Measurements from ENCODE around the gene L3MBTL2.
"Not testable (repeated sequence)": the region's sequence is repeated elsewhere in the genome, so short reads cannot be mapped to it uniquely, and the experiment has no call there.

L3MBTL2 gene

GRCh38 chr22:41204992-41205900 lies at the start of gene L3MBTL2:
L3MBTL2 (plus strand) TSS chr22:41205312; CDS start chr22:41205363, 51 bp downstream.
- DNase-seq, result peak; percentile 98

DNA sequence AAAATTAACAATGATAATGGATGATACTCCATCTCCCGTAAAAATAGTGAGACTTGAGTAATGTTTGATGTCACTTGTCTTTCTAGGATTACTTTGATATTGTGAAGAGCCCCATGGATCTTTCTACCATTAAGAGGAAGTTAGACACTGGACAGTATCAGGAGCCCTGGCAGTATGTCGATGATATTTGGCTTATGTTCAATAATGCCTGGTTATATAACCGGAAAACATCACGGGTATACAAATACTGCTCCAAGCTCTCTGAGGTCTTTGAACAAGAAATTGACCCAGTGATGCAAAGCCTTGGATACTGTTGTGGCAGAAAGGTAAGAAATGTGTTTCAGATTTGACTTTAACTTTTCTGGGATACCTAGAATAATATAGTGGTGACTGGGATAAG lies 48.0 kb upstream of the L3MBTL2 start:
- DNase-seq, result no peak

DNA sequence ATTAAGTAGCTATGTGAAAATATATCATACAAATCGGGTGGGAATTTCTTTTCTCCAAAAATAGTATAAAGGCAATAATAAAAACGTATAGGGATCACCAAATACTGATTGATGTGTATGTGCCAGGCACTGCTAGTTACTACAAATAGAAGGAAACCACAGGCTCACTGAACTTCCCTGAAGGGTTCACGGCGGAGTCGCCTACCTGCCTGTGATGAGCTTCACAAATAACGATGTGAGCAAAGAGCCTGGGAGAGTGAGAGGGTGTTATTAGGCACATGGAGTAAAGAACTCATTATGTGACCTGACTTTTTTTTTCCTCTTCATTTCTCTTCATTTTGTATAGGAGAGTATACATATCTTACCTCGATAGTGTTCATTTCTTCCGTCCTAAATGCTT lies 36.0 kb upstream of the L3MBTL2 start:
- no peak for DNase-seq

DNA sequence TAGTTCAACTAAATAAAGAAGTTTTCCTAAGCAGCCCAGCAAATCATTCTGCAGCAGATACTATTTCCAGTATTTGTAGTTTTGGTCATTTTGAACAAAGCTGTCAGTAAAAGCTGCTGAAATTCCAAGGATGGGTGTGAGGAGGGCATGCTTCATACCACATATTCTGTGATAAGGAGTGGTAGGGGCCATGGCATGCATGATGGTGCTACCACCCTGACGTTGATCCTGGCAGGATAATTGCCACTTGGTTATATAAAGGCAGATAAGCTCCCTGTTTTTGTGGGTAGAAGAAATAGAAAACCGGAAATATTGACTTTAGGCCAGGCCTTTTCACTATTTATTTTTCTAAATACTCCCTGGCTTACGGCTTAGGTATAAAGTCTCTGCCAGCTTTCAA lies 33.1 kb upstream of the L3MBTL2 start:
- no peak for DNase-seq

DNA sequence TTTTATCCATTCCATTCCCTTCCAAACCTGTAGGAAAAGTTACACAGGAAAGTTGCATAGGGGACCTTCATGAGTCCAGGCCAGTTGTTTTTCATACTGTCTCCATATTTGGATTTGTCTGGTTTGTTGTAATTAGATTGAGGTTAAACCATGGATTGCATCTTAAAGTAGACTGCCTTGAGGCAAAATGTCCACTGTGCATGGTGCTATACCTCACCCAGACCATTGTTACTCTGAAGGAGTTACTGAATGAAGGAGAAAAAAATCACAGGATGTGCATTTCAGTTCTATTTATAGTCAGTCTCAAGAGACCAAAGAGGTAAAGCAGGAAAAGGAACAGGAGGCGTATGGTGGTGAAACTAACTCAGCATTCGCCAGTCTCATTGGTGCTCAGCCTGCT lies 29.6 kb upstream of the L3MBTL2 start:
- DNase-seq, result no peak

DNA sequence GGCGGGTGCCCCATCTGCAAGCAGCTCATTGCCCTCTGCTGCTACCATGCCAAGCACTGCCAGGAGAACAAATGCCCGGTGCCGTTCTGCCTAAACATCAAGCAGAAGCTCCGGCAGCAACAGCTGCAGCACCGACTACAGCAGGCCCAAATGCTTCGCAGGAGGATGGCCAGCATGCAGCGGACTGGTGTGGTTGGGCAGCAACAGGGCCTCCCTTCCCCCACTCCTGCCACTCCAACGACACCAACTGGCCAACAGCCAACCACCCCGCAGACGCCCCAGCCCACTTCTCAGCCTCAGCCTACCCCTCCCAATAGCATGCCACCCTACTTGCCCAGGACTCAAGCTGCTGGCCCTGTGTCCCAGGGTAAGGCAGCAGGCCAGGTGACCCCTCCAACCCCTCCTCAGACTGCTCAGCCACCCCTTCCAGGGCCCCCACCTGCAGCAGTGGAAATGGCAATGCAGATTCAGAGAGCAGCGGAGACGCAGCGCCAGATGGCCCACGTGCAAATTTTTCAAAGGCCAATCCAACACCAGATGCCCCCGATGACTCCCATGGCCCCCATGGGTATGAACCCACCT lies 28.0 kb upstream of the L3MBTL2 start:
- DNase-seq, result no peak

- no peak for DNase-seq
Observed at GRCh38 chr22:41177622-41178424, 27.3 kb upstream of the L3MBTL2 start.

GRCh38 chr22:41178425-41178975 lies 26.6 kb upstream of the L3MBTL2 start:
- no peak for DNase-seq

DNA sequence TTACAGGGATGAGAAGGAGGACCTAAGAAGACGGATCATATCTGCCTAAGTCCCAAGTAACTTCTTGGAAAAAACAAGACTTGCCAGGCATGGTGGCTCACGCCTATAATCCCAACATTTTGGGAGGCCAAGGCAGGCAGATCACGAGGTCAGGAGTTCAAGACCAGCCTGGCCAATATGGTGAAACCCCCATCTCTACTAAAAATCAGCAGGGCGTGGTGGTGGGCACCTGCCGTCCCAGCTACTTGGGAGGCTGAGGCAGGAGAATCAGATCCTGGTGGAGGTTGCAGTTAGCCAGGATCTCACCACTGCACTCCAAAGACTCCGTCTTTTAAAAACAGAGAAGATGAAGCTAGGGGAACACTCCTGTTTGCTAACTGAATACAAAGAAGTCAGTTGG lies 24.8 kb upstream of the L3MBTL2 start:
- not testable (repeated sequence) for DNase-seq

DNA sequence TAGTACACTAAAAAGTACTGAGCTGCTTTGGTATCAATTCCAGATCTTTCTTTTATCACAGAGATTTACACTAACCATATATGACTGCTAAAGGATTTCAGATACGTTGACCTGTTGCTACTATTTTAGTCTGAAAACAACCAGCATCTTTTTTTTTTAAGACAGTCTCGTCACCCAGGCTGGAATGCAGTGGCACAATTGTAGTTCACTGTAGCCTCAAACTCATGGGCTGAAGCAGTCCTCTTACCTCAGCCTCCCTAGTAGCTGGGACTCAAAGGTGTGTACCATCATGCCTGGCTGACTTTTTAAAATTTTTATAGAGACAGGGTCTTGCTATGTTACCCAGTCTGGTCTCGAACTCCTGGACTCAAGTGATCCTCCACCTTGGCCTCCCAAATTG lies 24.2 kb upstream of the L3MBTL2 start:
- no peak for DNase-seq

- peak; percentile 35 for DNase-seq
Observed at GRCh38 chr22:41181349-41182241, 23.5 kb upstream of the L3MBTL2 start.

GRCh38 chr22:41184679-41185078 lies 20.4 kb upstream of the L3MBTL2 start:
- DNase-seq, result no peak

DNA sequence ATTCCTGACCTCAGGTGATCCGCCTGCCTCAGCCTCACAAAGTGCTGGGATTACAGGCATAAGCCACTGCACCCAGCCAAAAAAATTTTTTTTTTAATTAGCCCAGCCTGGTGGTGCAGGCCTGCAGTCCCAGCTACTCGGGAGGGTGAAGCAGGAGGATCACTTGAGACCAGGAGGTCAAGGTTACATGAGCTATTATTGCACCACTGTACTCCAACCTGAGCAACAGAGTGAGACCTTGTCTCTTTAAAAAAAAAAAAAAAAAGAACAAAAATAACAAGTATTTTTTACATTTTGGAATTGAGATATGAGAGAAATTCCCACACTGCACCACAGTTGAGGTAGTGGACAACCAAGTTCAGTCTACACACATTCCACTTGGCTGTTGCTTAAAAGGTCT lies 13.6 kb upstream of the L3MBTL2 start:
- DNase-seq, result no peak

DNA sequence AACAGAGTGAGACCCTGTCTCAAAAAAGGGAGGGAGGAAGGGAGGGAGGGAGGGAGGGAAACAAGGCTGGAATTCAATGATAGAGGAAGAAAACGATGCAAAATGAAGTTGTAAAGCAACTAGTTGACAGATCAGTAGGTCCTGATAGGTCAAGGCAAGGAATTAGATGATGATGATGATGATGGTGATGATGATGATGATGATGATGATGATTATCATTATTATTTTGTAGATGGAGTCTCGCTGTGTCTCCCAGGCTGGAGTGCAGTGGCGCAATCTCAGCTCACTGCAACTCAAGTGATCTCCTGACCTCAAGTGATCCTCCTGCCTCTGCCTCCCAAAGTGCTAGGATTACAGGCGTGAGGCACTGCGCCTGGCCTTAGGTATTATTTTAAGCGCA lies 11.3 kb upstream of the L3MBTL2 start:
- no peak for DNase-seq

DNA sequence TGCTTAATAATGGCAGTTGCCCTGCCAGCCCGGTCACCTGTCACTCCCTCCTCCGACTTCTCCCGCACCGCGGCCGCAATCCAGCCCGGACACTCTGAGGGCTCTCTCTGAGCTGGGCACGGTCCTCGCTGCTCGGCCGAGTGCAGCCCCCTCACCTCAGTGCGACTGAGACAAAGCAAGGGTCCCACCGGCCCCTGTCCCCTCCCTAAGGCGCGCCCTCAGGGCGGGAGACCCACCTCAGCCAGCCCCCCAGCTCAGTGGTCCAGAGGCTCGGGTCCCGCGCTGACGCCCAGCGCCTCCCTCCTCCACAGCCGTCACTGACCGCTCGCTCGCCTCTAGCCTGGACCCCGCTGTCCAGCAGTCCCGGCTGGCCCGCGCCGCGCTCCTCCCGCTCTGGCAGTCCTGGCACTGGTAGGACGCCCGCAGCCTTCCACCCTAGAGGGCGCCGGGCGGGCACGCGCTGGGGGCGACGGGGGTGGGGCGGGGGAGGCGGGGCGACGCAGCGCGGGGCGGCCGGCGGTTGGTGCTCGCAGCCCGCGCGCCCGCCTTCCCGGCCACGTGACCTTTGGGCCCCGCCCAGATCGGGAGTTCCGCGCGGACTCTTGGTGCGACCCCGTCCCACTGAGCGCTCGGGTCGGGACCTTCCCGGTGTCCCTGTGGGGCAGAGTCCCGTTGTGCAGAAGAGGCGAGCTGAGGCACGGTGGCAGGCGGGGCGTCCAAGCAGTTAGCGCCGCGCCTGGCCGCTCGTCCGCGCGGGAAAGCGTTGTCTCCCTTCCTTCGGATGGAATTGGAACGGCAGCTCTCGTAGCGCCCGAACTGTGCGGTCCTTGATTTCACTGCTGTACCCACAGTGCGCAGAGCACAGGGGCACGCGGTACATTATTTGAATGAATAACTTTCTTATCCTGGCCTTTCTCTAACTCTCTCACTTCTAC lies 7.8 kb upstream of the L3MBTL2 start:
- peak; percentile 86 for DNase-seq

DNA sequence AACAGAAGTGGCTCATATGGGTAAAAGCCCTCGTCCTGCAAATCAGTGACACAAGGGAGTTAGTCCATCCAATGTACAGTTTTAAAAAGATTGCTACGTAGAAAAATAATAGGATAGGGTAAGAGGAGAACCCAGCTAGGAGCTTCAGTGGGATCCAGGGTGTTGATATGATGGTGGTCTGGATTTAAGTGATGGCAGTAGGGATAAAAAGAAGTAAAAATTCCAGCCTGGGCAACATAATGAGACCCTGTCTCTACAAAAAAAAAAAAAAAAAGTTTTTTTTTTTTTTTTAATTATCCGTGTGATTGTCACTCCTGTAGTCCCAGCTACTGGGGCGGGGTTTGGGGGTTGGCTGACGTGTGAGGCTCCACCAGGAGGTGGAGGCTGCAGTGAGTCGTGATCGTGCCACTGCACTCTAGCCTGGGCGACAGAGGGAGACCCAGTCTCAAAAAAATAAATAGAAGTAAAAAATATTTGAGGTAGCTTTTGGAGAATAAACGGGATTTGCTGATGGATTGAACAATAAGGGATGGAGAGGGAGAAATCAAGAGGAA lies 7.0 kb upstream of the L3MBTL2 start:
- DNase-seq, result peak; percentile 64

- peak; percentile 22 for DNase-seq
Observed at GRCh38 chr22:41201141-41201540, 4.0 kb upstream of the L3MBTL2 start.

DNA sequence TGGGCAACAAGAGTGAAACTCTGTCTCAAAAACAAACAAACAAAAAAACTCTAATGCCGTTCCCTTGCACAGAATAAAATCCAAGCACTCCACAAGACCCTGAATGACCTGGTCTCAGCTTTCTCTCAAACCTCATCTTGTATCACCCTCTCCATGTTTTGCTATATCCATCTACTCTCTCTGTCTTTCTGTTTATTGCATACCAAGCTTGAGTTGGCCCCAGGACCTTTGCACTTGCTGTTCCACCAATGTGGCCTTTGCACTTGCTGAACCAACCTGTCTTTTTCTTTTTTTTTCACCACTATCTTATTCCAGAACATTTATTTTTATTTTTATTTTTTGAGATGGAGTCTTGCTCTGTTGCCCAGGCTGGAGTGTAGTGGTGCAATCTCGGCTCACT lies 2.0 kb upstream of the L3MBTL2 start:
- no peak for DNase-seq

GRCh38 chr22:41204066-41204465 lies 1.0 kb upstream of the L3MBTL2 start:
- no peak for DNase-seq

DNA sequence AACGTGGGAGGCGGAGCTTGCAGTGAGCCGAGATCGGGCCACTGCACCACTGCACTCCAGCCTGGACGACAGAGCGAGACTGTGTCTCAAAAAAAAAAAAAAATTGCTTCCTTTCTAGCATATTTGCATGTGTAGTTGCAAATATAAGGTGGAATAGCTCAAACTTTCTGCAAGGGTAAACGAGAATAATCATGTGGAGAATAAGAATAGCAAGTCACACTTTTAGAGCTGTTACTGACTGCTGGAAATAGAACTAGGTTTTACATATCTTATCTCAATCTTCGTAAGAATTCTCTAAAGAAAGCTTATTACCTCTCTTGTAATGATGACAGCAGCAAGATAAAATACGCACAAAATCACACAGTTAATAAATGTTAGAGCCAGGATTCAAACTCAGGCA lies 1.6 kb downstream of the L3MBTL2 start:
- DNase-seq, result no peak

DNA sequence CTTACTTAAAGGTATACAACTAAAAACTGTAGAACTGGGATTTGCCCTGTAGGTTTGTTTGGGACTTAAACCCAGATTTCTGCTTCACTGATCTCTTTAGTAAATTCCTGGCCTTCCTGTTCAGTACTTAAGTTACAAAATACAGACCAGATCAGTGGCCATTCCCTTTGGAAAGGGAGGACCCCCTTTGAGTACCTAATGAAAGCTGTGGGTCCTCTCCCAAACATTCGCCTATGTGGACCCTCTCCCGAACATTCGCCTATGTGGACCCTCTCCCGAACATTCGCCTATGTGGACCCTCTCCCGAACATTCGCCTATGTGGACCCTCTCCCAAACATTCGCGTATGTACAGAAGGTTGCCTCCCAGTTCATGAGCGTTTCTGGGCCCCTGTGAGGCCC lies 10.3 kb downstream of the L3MBTL2 start:
- no peak for DNase-seq

All from hematopoietic multipotent progenitor cell treated with erythropoietin and hydrocortisone succinate and interleukin-3 and kit ligand, for 6 days (in vitro differentiated cells).